Dermis microvascular lymphatic vessel endothelial cell (primary cell): ENCODE results near the gene ABHD17C. TPM values are rescaled to one million over a fixed set of nuclear protein-coding genes. Genes with fewer than 3 reads are reported as not detected.
"Not testable (repeated sequence)": the region's sequence is repeated elsewhere in the genome, so short reads cannot be mapped to it uniquely, and the experiment has no call there.

Source experiments
- DNase-seq, 2 donors: peaks; one replicate each; pipeline versions ENCODE4 v3.0.0 to v3.0.0-alpha.2; 2010; ENCODE audit warnings: low read depth in 2 of 2
- total RNA-seq: library from RNA; depleted of rRNA; stranded (reverse); fragments of >200 nt; gene quantifications from 2 replicates; pipeline ENCODE4 v1.2.1, GENCODE V29; 2014

ABHD17C gene
- 4.9 and 6.1 TPM in 2 replicates for total RNA-seq

GRCh38 chr15:80695099-80695910, at the start of gene ABHD17C:
Gene ABHD17C, plus strand, starts transcription at chr15:80695310. Its CDS starts 120 bp downstream, at chr15:80695430.
- peak; percentile 30 to 66 for DNase-seq

- no peak for DNase-seq
Measured at GRCh38 chr15:80645494-80646065, 49.5 kb upstream of the ABHD17C start.

GRCh38 chr15:80647424-80647823, 47.7 kb upstream of the ABHD17C start:
- DNase-seq = not testable (repeated sequence)

- DNase-seq = no peak
Measured at GRCh38 chr15:80654299-80654698, 40.8 kb upstream of the ABHD17C start.

GRCh38 chr15:80659375-80659774, 35.7 kb upstream of the ABHD17C start:
- no peak for DNase-seq

GRCh38 chr15:80660119-80660518, 35.0 kb upstream of the ABHD17C start:
- peak in 1 of 2 donors; percentile 45 for DNase-seq

GRCh38 chr15:80662129-80662528, 33.0 kb upstream of the ABHD17C start:
- no peak for DNase-seq

- DNase-seq = no peak
Measured at GRCh38 chr15:80662757-80663553, 32.2 kb upstream of the ABHD17C start.

- no peak for DNase-seq
Measured at GRCh38 chr15:80665151-80665550, 30.0 kb upstream of the ABHD17C start.

- no peak for DNase-seq
Measured at GRCh38 chr15:80667936-80668335, 27.2 kb upstream of the ABHD17C start.

GRCh38 chr15:80668546-80669236, 26.4 kb upstream of the ABHD17C start:
- DNase-seq = no peak

- no peak for DNase-seq
Measured at GRCh38 chr15:80669663-80670273, 25.3 kb upstream of the ABHD17C start.

- DNase-seq = no peak
Measured at GRCh38 chr15:80673561-80674244, 21.4 kb upstream of the ABHD17C start.

GRCh38 chr15:80674245-80674614, 20.9 kb upstream of the ABHD17C start:
- DNase-seq = no peak

GRCh38 chr15:80677041-80677440, 18.1 kb upstream of the ABHD17C start:
- no peak for DNase-seq

GRCh38 chr15:80679167-80679803, 15.8 kb upstream of the ABHD17C start:
- DNase-seq = no peak

- no peak for DNase-seq
Measured at GRCh38 chr15:80679804-80680175, 15.3 kb upstream of the ABHD17C start.

- DNase-seq = no peak
Measured at GRCh38 chr15:80682201-80682600, 12.9 kb upstream of the ABHD17C start.

GRCh38 chr15:80684697-80685096, 10.4 kb upstream of the ABHD17C start:
- DNase-seq = no peak

- no peak for DNase-seq
Measured at GRCh38 chr15:80685628-80686027, 9.5 kb upstream of the ABHD17C start.
